Adrenal gland (tissue), 5 donors: ENCODE measurements around the gene MYT1.

Source experiments
- CTCF ChIP-seq, 6 experiments: fragments of 450-650 bp in 4 of 6; fragments of 200-600 bp in 2 of 6; sonication (generic) in 1 of 6; IDR thresholded peaks; 1 replicate in 5 of 6; 2 replicates in 1 of 6; pipeline versions ENCODE4 v1.5.1 to v1.8.0; 2016 to 2021; ENCODE audit warnings: antibody characterized with exemption in 6 of 6, mild to moderate bottlenecking in 2 of 6, moderate library complexity in 1 of 6
- POLR2A ChIP-seq, 2 donors: fragments of 450-650 bp; IDR thresholded peaks; one replicate each; pipeline ENCODE4 v1.6.1; 2017; ENCODE audit warnings: antibody characterized with exemption in 2 of 2, mild to moderate bottlenecking in 2 of 2, moderate library complexity in 1 of 2
- donor health status: DM: no; HTN: no; CAD: no.

GRCh38 chr20:64180673-64181072 lies 16.4 kb downstream of the MYT1 start:
- TF ChIP-seq CTCF (IDR thresholded peaks at IDR 0.05) (no peak), POLR2A (IDR thresholded peaks at IDR 0.05) (no peak)
